Measurements from ENCODE around the gene MTERF2. TPM values are rescaled to one million over a fixed set of nuclear protein-coding genes. Genes with fewer than 3 reads are reported as not detected.

MTERF2 gene
- total RNA-seq, 1 donor from 2014 or later, result 6.9 TPM

DNA sequence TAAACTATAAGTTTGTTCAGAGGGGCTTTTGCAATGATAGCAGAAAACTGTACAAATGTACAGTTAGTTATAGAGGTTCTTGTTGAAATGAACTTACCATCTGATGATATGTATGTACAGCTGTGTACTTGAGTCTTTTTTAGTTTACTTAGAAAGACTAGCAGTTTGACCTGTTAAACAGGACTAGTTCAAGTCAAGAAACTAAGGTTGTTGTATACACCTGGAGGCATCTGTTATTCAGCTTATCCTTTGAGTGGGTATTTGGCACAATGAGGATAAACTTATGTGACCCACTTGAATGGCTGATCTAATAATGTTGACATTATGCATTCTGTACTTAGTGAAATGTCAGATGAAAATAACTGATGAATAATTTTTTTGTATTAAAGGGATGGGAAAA is 13.4 kb downstream of the MTERF2 start:
- no peak overlapping the region for H3K4me3 ChIP-seq (ENCODE audit: low read depth, low read length)
- H3K36me3 ChIP-seq (ENCODE audit: control insufficient read depth, insufficient read depth, low read length), result peaks cover 1% of the 10 kb centered on the region
- TF ChIP-seq CTCF (IDR thresholded peaks at IDR 0.05; ENCODE audit: insufficient read depth, low read length, poor library complexity, severe bottlenecking), result no peak
- H3K27me3 ChIP-seq (ENCODE audit: control insufficient read depth, insufficient read depth, low read length), result no peaks in the 10 kb centered on the region
- DNase-seq (ENCODE audit: low read depth), result no peak

GRCh38 chr12:106971065-106971464 is 15.9 kb downstream of the MTERF2 start:
- Histone ChIP-seq H3K36me3 (ENCODE audit: control insufficient read depth, insufficient read depth, low read length) (peaks cover 1% of the 10 kb centered on the region), H3K27me3 (ENCODE audit: control insufficient read depth, insufficient read depth, low read length) (no peaks in the 10 kb centered on the region), H3K4me3 (ENCODE audit: low read depth, low read length) (no peak overlapping the region)
- DNase-seq (ENCODE audit: low read depth), result no peak
- TF ChIP-seq CTCF (IDR thresholded peaks at IDR 0.05; ENCODE audit: insufficient read depth, low read length, poor library complexity, severe bottlenecking), result no peak

GRCh38 chr12:106964526-106964925 is 22.4 kb downstream of the MTERF2 start:
- DNase-seq (ENCODE audit: low read depth), result no peak
- TF ChIP-seq CTCF (IDR thresholded peaks at IDR 0.05; ENCODE audit: insufficient read depth, low read length, poor library complexity, severe bottlenecking), result no peak
- no peak overlapping the region for H3K4me3 ChIP-seq (ENCODE audit: low read depth, low read length)
- no peaks in the 10 kb centered on the region for H3K27me3 ChIP-seq (ENCODE audit: control insufficient read depth, insufficient read depth, low read length)
- H3K36me3 ChIP-seq (ENCODE audit: control insufficient read depth, insufficient read depth, low read length), result no peaks in the 10 kb centered on the region

DNA sequence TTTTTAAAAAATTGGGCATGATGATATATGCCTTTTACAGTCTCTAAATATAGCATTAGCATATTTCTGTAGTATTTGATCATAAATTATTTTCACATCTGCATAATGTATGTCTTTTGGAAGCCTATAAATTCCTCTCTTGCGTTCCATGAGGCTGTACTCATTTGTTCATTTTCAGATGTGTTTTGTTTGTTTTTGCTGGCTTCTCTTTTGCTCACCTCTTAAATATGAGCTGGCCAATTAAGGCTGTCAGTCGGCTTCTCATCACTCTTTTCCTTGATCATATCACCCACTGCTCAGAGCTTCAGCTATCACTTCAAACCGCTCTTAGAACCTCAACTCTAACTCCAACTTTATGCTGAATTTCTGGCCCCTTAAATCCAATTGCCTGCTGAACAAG is 24.7 kb downstream of the MTERF2 start:
- H3K27me3 ChIP-seq (ENCODE audit: control insufficient read depth, insufficient read depth, low read length), result no peaks in the 10 kb centered on the region
- no peaks in the 10 kb centered on the region for H3K36me3 ChIP-seq (ENCODE audit: control insufficient read depth, insufficient read depth, low read length)
- DNase-seq (ENCODE audit: low read depth), result no peak
- no peak for TF ChIP-seq CTCF (IDR thresholded peaks at IDR 0.05; ENCODE audit: insufficient read depth, low read length, poor library complexity, severe bottlenecking)
- no peak overlapping the region for H3K4me3 ChIP-seq (ENCODE audit: low read depth, low read length)

DNA sequence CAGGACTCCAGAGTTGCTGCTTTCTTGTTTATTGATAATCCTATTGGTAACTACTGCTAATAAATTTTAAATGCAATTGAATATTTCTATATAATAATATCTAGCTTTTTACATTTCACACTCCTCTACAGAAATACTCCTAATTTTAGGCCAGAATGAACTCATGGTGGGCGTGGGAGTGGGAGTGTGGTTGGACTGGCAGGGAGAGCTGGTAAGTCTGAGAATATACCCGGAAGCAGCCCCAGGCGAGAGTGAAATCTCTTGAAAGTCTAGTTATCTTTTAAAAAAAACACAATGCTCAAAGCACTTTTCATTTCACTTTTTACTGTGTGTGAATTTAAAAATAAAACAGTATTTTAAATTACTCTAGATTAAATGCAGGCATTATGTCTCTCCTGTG is 26.5 kb downstream of the MTERF2 start:
- H3K36me3 ChIP-seq (ENCODE audit: control insufficient read depth, insufficient read depth, low read length), result no peaks in the 10 kb centered on the region
- DNase-seq (ENCODE audit: low read depth), result no peak
- TF ChIP-seq CTCF (IDR thresholded peaks at IDR 0.05; ENCODE audit: insufficient read depth, low read length, poor library complexity, severe bottlenecking), result no peak
- H3K27me3 ChIP-seq (ENCODE audit: control insufficient read depth, insufficient read depth, low read length), result no peaks in the 10 kb centered on the region
- H3K4me3 ChIP-seq (ENCODE audit: low read depth, low read length), result no peak overlapping the region

DNA sequence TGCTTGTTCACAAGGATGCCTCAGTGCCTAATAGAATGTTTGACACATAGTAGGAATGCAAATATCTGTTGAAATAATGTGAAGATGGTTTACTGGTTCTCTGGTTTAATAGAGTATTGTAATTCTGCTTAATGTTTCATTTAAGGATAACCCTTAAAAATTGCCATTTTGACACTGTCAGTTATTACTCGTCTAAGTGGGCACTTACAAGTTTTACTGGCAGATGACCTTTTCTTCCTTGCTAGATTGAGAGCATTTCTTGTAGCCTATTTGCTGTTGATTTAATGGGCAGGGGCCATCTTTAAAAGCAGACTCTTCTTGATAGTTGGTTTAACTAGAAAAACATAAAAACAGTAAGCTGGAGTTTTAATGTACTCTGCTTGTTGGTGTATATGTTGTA is 29.4 kb downstream of the MTERF2 start:
- DNase-seq (ENCODE audit: low read depth), result no peak
- no peak for TF ChIP-seq CTCF (IDR thresholded peaks at IDR 0.05; ENCODE audit: insufficient read depth, low read length, poor library complexity, severe bottlenecking)
- H3K36me3 ChIP-seq (ENCODE audit: control insufficient read depth, insufficient read depth, low read length), result no peaks in the 10 kb centered on the region
- peak overlapping the region; percentile 87 for H3K4me3 ChIP-seq (ENCODE audit: low read depth, low read length)
- no peaks in the 10 kb centered on the region for H3K27me3 ChIP-seq (ENCODE audit: control insufficient read depth, insufficient read depth, low read length)

All from kidney epithelial cell (primary cell).